Fibroblast of skin of back (primary cell): ENCODE results near the gene TMEM117.

Source experiments
- DNase-seq: peaks from one replicate; pipeline ENCODE4 v3.0.0-alpha.2; 2013

Gene TMEM117

DNA sequence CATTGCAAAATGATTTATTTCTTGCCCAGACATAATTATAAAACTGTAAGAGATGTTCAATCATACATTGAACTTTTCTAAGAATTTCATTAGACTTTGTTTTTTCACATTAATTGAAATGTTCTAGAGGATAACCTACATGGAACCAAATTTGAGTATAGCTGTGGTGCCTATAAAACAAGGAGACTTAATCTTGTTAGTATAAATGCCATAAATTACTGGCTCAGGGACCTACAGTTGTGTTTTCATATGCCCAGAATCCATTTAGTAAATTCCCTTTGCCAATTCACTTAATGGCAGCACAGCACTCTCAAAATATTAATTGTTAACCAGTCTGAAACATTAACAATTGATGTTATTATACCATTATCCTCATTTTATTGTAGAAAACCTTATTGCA, 551.7 kb downstream of the TMEM117 start:
- DNase-seq, result no peak

DNA sequence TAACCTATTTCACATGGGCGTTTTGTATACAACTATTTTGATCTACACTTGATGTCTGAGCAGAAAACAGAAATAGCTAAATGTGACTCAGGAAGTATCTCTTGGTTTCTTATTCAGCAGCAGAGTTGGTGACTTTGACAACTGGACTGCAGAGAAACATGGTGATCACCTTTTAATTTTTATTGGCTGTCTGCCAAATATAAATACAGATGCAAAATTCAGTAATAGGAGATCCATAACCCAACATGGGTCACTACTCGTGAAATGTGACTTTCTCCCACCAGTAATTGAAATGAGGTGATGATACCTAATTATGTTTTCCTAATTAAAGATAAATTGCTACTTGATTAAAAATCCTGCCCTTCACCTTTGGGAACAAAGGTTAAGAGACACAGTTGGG, 553.2 kb downstream of the TMEM117 start:
- DNase-seq, result no peak

DNA sequence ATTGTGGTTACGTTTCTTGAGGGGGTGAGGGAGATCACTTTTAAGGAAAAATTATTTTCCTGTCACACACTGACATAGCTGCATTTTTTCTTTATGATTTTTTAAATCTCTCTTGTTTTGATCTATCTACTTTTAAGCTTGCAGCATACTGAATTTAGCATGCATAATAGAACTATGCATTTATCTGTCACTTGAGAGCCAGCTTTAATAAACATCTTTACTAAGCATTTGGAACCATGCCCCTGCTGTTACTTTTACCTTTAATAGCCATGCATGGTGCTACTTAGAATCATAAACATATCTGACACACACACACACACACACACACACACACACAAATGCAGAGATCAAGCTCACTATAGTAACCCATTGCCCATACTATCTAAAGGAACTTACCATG, 554.0 kb downstream of the TMEM117 start:
- no peak for DNase-seq

DNA sequence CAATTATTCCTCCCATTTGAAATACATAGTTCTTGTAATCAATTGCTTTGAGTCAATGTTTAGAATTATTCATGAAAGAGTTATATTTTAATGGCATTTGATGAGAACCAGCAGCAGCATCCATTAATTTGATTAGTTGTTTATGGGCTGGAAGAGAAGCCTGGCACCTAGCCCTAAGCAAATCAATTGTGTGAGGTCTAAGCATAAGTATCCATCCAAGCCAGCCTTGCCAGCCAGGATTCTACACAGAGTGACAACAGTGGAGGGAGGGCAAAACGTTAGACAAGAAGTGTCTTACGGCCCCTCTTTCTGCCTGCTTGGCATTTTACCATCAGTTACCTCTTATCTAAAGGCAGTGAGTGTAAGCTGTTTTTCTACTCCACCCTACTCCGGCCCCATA, 561.8 kb downstream of the TMEM117 start:
- DNase-seq, result no peak

DNA sequence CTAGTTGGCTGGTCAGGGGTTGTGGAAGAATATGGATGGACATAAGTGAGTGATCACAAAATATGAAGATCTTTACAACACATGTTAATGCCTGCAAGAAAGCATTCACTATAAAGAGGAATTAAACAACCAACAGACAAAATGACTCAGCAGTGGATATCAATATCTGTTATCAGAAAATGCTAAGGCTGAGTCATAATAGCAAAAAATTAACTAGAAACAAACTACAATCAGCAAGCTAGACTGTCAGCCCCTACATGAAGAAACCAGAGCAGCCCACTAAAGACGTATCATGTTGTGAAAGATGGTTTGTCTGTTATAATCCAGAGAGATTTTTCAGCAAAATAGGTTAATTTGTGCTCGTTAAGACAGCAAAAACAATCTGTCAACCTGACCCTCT, 567.3 kb downstream of the TMEM117 start:
- no peak for DNase-seq

DNA sequence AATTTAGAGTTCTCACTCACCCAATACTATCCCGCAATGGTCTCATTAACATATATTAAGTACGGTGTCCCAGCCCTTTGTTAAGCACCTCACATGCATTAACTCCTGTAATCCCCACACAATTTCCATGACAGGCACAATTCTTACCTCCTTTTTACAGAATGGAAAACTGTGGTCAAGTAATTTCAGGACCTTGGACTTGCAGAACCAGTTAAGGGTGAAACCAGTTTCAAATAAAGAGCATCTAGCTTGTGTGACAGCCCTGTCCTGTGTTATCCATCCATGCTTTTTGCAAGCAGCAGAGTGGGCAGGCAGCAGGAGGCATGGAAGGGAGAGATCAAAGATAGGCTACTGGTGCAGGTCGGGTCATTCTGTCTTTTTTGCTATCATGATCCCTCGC, 569.4 kb downstream of the TMEM117 start:
- DNase-seq, result no peak

DNA sequence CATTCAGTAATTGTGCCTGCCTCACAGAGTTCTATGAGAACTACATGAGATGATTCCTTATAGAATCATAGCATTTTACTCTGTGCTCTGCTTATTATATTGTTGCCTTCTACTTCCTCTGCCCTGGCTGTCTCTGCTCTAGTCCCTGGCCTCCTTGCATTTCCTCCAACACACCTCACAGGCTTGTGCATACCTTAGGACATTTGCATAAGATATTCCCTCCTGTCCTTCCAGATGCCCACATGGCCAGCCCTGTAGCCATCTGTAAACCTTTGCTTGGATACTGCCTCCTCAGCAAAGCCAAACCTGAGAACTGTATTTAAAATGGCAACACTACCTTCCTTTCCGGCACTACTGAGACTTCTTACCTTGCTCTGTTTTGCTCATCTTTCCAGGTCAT, 586.7 kb downstream of the TMEM117 start:
- DNase-seq, result no peak

DNA sequence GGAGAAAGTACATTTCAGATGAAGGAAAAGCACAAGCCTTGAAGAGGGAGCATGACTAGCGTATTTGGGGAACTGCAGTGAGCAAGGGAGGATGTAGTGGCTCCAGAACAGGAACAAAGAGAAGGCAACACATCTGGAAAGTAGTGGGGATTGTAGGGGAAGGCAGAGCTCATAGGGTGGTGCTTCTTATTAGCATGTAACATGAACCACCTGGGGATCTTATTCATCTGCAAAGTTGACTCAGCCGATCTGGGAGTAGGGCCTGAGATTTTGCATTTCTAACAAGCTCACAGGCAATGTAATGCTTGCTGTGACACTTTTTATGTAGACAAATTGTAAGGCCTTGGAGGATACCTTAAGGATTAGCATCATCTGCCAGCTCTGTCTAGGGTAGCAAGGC, 592.9 kb downstream of the TMEM117 start:
- no peak for DNase-seq

DNA sequence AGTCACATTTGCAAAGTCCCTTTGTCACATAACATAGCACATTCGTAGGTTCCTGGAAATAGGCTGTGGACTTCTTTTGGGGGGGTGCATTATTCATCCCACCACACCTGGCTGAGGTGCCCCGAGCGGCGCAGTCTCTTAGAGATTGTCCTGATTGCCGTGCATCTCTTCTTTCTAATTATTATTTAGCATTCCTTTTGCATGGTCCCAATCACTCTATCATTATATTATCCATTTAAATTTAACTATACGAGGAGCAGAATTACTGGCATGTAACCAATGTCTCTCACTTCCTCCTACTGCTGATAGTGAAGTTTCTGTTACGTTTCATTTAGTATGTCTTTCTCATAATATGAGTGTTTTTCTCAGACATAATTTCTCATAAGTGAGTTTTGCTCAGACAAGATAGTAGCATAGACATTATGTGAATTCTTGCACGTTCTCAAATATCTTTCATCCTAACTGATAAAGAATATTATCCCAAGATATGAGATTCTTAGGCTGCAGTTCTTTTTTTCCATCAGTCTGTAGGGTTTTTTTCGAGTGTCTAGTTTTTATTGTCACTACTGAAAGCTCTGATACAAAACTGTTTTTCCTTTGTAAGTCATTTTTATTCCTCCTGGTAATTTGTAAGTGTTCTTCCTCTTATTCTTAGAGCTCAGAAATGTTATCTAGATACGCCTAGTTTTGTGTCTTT, 595.9 kb downstream of the TMEM117 start:
- DNase-seq, result no peak

DNA sequence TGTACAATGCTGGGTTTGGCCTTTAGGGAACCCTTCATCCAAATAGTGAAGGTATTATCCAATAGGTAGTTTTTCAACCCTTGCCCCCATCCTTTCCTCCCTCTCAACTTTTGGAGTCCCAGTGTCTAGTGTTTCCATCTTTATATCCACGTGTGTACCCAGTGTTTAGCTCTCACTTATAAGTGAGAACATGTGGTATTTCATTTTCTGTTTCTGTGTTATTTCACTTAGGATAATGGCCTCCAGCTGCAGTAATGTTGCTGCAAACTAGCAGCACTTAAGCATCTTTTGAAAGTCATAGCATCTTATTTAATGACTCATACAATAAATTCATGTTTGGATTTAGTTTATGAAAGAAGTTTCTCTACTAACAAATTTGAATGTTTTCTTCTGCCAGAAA, 597.8 kb downstream of the TMEM117 start:
- DNase-seq, result no peak

DNA sequence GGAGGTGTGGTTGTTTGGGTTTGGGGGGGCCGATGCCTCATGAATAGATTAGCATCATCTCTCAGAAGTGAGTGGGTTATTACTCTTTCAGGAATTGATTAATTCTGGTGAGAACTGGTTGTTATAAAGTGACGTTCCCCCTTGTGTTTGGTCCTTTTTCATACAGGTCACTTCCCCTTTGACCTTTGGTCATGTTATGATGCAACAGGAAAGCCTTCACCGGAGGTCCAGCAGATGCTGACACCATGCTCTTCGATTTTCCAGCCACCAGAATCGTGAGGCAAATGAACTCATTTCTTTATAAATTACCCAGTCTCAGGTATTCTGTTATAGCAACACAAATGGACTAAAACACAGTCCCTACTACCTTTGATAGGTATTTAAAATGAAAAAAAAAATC, 600.9 kb downstream of the TMEM117 start:
- no peak for DNase-seq
